ENCODE results near the gene GRP.

GRP gene

DNA sequence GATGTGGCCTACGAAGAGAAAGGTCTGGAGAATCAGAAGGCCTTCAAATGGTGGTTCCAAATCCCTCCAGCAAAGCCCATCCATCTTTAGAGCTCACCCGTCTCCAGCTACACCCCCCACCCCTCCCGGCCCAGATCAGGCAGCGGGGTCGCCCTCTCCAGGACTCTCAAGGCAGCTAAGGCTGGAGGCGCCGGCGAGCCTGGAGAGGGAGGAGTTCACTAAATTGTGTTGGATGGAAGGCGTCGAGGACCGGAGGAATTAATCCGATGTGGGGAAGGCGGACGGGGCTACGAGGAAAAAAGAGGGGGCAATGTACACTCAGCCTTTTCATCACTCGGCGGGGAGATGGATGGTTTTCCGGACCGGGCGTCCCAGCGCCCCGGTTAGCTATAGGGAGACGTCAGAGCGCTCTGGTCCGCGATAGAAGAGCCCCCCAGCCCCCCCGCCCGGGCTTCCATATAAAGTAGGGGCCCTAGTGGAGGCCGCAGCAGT lies at the start of gene GRP:
TSS of gene GRP (plus strand) at position 487 of the 492 bp plus-strand sequence. CDS start 108 bp downstream, outside the sequence.
- no peak for DNase-seq

DNA sequence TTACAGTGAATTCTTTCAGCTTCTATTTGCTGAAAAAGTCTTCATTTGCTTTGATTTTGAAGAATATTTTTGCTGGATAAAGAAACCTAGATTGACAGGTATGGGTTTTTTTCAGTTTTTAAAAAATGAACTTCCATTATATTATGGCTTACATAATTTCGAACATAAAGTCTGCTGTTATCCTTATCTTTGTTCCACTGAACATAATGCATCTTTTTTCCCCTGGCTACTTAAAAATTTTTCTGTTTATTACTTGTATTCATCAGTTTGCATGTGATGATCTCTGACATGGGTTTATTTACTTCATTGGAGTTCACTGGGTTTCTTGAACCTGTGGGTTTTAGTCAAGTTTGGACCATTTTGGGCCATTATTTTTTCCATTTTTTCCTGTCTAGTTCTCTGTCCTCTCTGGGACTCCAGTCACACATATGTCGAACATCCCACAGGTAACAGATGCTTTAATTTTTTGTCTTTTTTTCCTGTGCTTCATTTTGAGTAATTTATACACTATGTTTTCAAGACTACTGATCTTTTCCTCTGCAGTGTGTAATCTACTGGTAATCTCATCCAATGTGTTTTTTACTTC lies 47.2 kb upstream of the GRP start:
- DNase-seq, result no peak

DNA sequence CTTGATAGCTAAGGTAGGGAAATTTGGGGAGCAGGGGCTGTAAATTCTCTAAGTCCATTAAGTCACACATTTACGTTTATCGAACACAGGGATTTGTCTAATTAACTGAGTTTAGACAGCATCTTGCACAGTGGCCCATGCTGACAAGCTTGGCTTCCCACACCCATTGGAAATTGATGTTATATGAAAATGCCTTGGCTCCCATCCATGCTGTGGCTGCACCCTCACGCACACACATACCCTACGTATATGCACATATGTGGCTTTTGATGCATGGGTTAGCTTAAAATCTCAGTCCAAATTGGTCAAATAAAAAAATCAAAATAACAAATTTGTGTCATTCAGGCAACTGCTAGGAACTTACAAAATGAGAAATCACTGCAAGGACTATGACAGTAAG lies 42.5 kb upstream of the GRP start:
- DNase-seq, result no peak

DNA sequence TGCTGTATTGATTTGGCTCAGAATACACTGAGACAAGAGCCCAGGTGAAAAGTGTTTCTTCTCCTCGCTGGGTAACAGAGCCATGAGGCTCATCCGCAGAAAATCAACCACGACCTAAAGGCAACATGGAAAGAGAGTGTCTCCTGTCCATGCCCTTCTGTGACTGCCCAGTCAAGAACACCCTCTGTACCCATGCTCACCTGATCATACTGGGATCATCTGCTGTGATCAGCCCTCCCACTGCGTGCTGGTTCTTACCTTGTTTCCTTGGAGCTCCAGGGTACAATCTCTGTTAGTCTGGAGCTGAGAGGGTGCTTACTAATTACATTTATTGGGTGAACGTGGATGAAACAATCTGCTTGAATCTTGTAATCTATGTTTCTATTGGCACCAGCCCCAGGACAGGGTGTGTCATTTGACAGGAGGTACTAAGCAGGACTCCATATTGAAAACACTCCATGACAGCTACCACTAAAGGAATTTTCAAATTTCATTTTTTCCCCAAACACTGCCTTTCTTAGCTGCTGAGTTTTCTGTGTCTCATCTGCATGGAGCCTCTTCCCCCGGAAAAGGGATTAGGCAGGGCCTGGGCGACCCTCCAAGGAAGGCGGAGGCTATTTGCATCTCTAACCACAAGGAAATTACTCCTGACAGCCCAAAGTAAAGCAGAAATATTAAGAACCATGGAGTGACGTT lies 39.7 kb upstream of the GRP start:
- no peak for DNase-seq

DNA sequence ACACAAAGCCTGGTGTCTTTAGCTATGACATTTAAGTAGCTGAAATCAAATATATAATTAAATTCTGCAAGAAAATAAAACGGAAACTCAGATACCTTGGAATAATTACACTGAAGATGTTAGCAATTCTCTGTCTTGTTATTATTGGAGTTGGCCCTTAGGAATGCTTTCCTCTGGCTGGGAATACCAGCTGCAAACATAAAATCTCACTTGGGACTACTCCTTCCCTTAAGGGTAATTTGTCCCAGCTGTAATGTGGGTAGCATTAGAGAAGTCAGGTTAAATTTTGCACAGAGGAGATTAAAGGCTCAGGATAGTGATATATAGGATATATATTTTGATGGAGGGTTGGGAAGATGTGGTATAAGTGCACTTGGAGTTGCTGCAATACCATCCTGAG lies 37.3 kb upstream of the GRP start:
- no peak for DNase-seq

DNA sequence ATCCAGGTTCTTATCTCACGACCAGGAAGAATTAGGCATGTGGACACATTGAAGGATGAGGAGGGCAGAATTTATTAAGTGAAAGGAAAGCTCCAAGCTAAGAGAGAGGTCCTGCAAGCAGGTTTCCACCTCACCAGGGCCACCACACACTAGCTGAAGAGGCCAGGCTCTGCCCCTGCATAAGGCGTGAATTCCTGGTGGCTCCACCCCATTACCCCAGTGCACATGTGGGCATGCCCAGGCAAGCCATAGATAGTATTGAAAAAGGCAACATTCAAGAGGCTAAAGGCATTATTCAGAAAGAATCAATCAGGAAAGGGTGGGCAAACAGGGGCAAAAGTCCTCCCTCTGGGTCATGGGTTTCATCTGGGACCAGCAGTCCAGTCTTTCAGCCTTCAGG lies 30.9 kb upstream of the GRP start:
- no peak for DNase-seq

DNA sequence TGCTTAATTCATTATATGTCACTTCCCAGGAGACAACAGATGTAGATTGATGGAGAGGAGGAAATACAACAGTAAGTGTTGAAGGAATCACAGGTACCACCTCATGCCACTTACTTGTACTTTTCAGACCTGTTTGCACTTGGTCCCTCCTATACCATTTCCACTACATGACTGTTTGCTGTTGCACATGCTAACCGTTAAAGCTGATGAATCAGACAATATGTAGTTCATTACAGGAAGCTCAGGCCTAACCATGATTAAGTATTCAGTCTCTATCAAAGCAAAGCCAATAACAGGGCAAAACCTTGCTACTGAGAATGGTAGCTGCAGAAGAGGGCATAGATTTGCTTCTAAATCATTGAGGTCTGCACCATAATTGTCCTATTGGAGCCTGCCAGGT lies 30.2 kb upstream of the GRP start:
- no peak for DNase-seq

DNA sequence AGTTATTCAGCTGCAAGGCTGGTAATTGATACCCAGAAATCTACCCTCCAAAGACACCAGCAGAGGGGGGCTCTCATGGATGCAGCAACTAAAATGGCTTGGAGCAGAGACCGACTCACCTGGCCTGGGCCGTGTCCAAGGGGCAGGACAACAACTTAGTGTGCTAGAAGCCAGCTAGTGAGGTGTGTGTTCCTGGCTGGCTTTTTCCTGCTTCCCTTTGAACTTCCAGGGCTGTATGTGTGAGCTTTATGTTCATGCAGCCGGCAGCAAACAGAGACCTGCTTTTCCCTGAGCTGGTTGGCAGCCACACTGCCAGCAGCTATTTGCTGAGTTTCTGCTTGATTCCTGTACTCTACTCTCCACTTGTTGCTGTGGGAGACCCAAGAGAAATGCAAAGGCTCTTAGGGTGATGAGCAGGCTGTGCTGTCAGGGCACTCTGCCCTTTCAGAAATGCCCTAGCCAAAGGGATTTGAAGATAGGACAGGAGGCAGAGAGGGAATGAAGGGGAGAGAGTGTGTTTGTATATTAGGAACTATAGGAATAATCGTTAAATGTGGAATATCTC lies 23.7 kb upstream of the GRP start:
- DNase-seq, result no peak

DNA sequence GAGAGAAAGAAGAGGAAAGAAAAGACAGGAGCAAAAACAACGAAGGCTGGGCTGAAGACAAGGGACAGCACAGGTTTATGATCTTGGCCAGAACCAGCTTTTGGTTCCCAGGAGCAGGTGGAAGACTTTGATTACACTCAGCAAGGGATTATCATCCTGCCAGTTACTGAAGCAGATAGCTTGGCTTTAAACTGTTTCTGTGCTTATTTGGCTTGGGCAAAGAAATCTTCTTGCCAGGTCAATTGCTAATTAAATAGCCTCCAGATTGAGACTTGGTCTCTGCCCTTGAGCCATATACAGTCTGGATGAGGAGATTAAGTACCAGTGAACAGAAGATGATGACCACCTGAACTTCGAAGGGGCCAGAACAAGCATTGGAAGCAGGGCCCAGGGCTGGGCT lies 22.3 kb upstream of the GRP start:
- DNase-seq, result no peak

DNA sequence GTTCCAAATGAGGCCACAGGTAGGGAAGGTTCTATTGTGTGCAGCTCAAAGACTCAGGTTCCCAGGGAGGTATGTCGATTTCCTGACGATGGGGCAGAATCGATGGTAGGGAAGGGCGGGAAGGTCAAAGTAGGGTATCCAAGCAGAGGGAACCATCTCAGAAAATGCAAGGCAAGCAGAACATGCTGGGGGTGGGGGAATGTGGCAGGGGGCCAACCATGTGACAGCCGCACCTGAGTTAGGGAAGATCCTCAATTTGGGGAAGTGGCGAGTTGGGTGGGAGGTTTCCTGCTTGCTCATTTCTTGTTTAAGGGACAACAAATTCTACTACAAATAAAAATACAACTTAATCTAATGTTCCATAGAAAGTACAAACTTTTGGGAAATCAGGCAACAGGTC lies 21.7 kb upstream of the GRP start:
- DNase-seq, result no peak

DNA sequence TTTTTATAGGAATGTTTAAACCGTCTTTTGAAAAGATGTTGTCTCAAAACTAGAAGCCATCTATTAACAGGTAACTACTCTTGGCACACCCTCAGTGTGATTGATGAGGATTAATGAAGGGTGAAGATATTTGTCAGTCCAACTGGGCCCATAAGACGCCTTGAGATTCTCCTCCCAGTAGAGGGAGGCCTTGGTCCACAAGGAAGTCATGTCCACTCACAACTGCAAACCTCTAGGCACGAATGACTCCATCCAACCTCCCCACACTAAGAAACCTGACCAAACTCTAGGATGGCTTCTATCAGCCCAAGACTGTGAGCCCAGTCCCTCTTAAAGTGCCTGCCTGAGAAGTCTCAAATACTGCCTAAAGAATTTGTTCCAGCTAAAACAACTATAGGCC lies 19.2 kb upstream of the GRP start:
- DNase-seq, result no peak

DNA sequence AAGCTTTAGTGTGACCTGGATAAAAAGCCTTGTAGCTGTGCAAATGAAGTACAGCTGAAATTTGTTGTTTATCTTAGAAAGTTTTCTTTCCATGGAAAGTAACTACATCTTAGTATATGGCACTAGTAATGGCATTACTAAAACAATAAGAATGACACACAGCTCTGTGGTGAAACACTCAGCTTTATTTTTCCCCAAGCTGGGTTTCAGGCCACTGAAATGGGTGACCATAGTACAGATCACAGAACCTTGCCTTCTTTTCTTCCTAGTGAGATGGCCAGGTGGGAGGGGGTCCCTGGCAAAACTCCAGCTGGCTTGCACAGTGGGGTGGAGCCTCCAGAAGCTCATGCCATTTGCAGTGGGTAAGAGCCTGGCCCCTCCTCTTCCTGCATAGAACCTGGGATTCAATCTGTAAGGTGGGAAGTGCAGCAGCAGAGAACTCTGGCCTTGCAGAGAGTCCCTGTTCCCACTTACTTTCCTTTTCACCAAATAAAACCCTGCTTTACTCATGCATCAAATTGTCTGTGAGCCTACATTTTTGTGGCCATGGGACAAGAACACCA lies 17.6 kb upstream of the GRP start:
- no peak for DNase-seq

DNA sequence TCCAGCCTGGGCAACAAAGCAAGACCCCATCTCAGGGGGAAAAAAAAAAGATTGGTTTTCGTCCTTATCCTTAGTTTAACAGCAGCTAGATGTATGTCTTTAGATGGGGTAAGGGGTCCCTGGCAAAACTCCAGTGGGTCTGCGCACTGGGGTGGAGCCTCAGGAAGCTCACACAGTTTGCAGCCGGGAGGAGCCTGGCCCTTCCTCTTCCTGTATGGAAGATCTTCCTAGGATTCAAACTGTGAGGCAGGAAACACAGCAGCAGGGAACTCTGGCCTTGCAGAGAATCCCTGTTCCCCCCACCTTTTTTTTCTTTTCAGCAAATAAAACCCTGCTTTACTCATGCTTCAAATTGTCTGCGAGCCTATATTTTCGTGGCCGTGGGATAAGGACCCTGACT lies 12.5 kb upstream of the GRP start:
- no peak for DNase-seq

DNA sequence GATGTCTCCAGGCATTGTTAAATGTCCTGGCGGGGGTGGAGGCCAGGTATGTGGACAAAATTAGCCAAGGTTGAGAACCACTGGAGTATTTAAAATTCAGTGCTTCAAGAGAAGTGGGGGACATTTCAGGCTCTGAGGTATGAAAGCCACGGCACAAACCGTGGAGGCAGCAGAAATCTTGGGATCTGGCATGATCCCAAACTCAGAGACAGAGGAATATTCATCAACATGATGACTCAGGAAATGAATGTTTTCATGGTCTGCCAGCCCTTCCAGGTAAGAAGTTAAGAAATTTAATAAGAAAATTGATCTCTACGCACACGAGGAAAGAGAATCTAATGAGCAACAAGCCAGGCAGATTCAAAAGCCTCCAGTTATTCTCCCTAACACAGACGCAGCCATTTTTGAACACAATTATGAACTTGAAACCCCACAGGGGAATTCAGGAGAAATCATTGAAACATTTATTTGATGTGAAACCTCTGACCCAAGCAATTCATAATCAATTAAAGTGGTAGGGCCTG lies 11.3 kb upstream of the GRP start:
- no peak for DNase-seq

DNA sequence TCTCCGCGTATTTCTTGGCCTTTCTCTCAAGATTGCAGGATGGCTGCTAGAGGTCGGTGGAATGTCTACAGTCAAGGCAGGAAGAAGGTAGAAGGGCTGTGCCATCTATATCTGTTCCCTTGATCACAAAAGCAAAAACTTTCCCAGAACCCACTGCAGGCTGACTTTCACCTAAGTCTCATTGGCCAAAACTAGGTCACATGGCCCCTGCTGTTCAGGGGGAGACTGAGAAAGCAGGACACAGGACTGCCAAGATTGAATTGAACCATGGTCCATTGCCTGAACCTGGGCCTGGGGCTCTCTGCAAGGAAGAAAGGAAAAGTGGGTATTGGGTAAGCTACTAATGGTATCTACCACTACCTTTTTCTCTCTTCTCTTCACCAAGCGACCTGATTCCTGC lies 9.7 kb upstream of the GRP start:
- DNase-seq, result no peak

DNA sequence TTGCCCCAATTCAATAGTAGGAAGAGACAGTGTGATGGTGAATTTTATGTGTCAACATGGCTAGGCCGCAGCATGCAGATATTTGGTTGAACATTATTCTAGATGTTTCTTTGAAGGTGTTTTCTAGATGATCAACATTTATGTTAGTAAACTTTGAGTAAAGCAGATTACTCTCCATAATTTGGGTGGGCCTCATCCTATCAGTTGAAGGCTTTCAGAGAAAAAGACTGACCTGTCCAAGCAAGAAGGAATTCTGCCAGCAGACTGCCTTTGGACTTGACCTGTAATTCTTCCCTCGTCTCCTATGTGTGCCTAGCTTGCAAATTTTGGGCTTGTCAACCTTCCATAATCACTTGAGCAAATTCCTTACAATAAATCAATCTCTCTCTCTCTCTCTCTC lies 8.3 kb upstream of the GRP start:
- DNase-seq, result no peak

DNA sequence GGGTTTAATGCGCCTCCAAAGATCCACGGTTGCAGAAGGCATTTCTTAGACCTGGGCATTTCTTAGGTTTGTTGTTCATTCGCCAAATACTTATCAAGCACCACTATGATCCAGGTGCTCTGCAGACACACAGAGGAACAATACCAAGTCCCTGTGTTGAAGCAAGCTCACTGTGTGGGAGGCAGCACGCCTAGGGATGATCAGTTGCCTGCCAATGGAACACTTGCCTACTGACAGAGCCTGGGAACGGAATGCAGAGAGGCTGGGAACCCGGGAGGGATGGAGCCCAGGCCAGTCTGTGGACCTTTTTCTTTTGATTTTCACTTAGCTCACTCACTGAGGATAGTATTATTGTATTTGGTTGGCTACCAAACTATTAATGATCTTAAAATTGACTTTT lies 1.9 kb upstream of the GRP start:
- DNase-seq, result no peak

DNA sequence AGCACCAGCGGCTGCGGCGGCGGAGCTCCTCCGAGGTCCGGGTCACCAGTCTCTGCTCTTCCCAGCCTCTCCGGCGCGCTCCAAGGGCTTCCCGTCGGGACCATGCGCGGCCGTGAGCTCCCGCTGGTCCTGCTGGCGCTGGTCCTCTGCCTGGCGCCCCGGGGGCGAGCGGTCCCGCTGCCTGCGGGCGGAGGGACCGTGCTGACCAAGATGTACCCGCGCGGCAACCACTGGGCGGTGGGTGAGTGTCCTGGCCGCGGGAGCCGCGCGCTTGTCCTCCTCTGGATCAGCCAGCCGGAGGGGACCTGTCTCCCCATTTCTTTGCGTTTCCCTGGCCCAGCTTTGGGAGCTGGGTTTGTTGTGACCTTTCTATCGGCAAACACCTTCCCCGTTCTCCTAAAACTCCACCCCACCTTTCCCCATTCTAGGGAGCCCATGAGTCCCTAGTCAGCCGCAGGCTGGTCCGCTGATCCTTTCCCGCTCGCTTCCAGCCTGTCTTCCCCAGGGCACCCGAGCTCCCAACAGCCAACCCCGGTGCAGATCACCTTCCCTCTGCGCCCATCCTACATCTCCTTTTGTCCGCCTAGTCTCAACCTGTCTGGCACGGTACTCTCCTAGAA lies 316 bp downstream of the GRP start:
- DNase-seq, result no peak

DNA sequence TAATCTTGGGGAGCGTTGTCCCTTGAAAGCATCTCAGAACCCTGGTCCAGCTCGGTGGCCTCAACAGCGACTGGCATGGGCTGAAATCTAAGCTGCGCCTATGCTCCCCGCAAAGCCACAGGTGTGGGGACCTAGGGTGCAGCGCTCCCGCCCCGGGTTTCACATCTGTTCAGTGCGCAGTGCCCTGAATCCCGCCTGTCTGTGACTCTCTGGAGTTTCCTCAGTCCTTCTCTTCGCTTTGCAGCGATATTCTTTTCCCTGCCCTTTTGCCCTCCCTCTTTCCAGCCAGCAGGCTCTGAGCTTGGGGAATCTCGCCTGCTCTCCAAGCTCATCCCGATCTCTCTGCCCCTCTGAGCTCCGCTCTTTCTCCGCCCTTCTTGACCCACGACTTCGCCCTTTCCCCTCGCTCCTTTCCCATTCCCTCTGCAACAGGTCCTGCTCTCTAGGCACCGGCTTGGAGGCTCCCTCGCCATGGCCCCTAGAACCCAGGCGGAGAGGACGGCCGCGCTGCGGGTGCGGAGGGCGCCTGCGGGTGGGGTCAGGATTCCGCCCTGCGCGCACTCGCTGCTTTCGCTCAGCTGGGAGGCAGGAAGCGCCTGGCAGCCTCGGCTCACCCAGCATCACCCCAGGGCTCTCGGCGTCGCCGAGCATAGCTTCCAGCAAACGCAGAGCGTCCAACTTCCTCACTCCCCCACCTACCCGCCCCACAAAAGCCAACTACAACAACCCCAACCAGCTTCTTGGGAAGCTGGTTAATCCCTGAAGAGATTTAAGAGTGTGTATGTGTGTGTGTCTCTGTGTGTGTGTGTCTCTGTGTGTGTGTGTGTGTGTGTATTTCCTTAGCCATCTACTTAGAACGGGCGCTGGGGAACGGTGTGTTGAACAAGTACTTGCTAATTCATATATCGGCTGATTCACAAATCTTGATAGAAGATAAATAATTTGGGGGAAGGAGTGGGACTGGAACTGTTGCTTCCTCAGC lies 1.1 kb downstream of the GRP start:
- DNase-seq, result no peak

DNA sequence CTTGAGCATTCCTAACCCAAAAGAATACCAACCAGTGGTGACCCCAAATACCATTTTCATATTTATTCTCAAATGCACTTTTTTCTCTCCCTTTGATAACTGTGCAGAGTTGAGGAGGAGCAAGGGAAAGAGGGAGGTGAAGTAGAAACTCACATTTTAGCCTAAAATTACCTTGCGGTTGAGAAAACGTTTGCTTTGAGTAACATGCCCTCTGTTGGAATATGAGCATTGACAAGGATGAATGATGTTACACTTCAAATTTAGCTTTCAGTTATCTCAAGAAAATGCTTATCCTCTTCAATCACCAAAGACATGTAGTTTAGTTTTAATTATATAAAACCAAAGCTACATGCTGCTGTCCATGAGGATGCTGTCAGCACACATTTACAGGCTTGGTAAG lies 2.4 kb downstream of the GRP start:
- no peak for DNase-seq

DNA sequence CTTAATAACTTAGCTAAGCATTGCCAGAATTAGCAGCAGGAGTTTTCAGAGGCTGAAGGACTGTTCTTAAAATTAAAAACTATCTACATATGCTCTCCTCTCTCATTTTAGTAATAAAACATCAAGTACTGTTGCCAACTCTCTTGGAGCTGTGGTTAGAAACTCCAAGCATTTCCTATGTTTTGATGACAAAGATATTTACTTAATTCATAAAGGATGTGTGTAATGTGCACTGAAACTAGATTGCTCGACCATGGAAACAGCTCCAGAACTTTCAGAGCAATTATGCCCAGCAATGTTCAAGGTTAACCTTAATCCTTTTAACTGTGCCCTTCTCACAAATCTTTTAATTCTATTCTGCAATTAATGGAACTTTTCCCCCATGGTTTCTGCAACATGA lies 8.4 kb downstream of the GRP start:
- no peak for DNase-seq

DNA sequence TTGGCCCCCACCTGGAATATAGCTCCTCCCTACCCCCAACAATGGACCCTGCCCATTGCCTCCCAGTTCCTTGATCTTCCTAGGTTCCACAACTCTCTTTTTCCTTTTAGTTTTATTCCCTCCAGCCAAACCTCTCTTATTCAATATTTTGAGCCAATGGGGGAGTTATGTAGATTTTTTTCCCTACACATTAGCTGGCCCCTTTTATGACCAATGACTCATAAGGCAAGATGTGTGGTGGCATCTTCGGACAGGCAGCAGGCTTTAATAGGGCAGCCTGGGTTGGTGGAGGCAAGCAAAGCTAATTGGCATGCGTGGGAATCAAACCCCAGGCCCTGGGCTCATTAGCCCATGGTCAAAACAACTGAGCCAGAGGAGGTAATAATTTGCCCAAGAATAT lies 9.2 kb downstream of the GRP start:
- DNase-seq, result no peak

All from CD4-positive, alpha-beta T cell treated with Interleukin-15 for 1 hour (primary cell).